HG02678 (cell line): Measurements from ENCODE around the gene MED12L.
"Not testable (repeated sequence)": the region's sequence is repeated elsewhere in the genome, so short reads cannot be mapped to it uniquely, and the experiment has no call there.

ENCODE experiments used
- ATAC-seq: cut with Tn5 transposase; IDR thresholded peaks from one replicate; pipeline ENCODE4 v1.9.1; 2021; ENCODE audit warnings: mild to moderate bottlenecking, moderate library complexity; ENCODE audit not compliant: unreplicated experiment

Gene MED12L, protein sequence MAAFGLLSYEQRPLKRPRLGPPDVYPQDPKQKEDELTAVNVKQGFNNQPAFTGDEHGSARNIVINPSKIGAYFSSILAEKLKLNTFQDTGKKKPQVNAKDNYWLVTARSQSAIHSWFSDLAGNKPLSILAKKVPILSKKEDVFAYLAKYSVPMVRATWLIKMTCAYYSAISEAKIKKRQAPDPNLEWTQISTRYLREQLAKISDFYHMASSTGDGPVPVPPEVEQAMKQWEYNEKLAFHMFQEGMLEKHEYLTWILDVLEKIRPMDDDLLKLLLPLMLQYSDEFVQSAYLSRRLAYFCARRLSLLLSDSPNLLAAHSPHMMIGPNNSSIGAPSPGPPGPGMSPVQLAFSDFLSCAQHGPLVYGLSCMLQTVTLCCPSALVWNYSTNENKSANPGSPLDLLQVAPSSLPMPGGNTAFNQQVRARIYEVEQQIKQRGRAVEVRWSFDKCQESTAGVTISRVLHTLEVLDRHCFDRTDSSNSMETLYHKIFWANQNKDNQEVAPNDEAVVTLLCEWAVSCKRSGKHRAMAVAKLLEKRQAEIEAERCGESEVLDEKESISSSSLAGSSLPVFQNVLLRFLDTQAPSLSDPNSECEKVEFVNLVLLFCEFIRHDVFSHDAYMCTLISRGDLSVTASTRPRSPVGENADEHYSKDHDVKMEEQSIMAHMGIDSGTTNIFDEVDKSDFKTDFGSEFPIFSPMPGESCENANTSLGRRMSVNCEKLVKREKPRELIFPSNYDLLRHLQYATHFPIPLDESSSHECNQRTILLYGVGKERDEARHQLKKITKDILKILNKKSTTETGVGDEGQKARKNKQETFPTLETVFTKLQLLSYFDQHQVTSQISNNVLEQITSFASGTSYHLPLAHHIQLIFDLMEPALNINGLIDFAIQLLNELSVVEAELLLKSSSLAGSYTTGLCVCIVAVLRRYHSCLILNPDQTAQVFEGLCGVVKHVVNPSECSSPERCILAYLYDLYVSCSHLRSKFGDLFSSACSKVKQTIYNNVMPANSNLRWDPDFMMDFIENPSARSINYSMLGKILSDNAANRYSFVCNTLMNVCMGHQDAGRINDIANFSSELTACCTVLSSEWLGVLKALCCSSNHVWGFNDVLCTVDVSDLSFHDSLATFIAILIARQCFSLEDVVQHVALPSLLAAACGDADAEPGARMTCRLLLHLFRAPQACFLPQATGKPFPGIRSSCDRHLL (N-terminal part only)

DNA sequence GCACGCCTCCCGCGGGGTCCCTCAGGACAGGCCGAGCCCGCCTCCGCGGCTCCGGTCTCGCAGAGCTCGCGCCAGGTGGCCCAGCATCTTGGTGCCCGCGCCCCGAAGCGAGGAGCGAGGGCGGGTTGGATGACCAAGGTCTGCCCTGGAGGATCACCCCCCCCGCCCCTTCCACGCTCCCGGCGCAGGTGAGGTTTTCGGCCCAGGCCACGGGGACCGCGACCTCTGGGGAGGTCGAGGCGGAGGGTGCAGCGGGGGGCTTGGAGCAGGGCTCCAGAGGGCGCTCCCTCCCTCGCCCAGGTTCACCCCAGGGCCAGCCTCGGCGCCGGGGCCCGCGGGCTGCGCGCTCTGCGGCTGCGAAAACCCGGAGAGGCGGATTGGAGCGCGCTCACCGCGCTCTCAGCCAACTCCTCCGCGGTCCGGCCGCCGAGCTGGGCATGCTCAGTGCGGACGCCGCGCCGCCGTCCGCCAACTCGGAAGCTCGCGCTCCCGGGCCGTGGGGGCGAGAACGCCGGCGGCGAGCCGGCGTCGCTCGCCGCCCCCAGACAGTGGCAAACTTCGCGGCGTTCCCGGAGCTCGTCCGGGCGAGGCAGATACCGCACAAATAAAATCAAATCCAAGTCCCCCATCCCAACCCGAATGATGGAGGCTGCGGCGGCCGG lies at the start of gene MED12L:
Gene MED12L (plus strand): TSS at position 438 of the 662 bp plus-strand sequence. CDS start 1,263 bp downstream, outside the sequence.
- ATAC-seq = peak; percentile 66

DNA sequence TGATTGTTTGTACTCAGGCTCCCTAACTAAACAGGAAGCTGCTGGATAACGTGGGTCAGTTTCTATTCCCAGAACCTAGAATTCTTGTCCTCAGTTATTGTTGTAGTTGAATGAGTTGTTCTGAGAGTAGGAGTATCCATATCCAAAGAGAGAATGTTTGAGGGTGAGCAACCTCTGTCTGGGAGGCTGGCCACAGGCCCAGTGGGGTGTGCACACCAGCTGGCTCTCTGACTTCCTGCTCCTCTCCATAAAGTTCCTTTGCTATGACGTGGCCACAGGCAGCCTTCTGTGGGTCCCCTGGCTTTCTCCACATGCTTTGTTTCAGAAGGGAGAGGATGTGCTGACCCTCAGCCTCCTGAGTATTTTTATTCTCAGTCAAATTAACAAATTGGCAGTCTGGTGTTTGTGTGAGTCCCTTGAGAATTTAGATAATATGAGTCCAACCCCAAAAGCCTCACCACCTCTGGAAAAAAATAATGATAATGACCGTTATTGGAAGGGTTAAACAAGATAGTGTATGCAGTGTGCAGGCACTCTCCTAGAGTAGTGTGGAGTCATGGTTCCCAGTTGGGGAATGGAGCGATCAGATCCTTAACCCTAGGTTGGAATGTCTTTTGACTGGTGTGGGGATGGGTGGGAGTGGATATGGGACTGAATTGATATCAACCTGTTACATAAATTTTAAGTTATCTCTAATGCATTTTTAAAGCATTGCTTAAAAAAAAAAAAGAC lies 47.6 kb upstream of the MED12L start:
- ATAC-seq = no peak

DNA sequence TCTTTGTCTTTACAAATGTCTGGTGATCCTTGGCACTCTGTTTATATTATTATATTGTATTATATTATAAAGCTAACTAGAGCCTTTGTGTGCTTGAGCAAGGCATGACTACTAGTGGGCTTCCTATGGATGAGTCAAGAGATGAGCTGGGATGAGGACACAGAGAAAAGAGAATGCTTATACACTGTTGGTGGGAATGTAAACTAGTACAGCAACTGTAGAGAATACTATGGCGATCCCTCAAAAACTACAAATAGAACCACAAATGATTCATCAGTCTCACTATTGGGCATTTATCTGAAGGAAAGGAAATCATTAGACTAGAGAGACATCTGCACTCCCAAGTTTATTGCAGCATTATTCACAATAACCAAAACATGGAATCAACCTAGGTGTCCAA lies 40.8 kb upstream of the MED12L start:
- no peak for ATAC-seq

DNA sequence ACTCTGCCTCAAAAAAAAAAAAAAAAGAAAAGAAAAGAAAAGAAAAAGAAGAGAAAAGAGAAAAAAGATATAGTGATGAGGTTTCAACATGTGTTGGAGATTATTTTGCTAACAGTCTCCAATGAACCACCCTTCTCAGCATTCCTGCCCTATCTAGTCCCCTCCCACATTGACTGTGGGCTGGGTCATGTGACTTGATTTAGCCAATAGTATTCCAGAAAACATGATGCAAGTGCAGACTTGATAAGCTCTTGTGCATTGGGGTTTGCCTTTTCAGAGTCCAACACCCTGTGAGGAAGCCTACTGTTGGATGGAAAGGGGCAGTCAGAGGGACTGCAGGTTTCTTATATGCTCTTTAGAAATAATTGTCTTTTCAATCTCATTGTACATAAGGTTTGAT lies 37.8 kb upstream of the MED12L start:
- ATAC-seq = no peak

DNA sequence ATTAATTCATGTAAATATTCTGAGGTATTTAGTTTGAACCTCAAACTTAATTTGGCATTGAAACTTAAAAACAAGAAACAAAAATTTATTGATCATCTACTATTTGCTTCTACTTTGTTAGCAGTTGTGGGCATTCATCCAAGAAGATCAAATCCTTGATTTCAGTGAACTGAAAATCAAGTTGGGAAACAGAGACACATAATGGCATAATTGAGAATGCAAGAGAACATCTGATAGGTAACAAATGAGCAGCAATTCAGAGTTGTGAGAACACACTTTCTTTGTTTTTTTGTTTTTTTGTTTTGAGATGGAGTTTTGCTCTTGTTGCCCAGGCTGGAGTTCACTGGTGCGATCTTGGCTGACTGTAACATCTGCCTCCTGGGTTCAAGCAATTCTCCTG lies 33.9 kb upstream of the MED12L start:
- no peak for ATAC-seq

- ATAC-seq = no peak
These were observed 33.1 kb upstream of the MED12L start for GRCh38 chr3:151052346-151052745.

GRCh38 chr3:151052756-151053155 lies 32.7 kb upstream of the MED12L start:
- no peak for ATAC-seq

- ATAC-seq = no peak
These were observed 26.7 kb upstream of the MED12L start for GRCh38 chr3:151058740-151059139.

DNA sequence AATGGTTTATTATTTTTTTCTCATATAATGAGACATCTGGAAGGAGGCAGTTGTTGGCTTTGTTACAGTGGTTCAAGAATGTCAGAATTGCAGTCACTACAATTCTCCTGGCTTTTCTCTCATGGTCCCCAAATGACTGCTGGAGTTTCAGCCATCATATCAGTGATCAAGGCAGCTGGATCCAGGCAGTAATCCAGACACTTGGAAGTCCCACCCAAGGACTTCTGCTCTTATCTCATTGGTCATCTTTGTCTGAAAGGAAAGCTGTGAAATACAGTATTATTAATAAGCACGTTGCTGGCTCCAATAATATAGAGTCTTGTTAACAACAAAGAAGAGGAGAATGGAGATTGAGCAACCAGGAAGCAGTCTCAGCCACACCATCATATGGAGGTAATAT lies 22.9 kb upstream of the MED12L start:
- no peak for ATAC-seq

DNA sequence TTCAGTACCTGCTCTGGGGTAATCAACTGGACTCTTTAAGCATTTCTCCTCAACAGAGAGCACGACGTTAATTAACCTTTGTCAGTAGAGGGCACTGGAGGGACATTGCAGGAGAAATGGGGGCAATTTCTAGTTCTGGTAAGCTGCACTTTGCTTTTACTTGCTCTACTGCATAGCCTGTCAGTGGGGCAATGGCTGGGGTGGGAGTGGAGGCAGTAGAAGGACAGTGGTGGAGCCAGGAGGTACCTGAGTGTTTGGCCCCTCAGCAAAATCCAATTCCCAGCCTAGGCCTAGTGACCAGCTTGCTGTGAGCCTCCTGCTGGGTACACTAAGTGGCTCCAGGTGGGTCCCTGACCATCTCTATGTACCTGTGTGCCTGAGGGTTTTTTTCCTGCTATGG lies 18.3 kb upstream of the MED12L start:
- ATAC-seq = no peak

DNA sequence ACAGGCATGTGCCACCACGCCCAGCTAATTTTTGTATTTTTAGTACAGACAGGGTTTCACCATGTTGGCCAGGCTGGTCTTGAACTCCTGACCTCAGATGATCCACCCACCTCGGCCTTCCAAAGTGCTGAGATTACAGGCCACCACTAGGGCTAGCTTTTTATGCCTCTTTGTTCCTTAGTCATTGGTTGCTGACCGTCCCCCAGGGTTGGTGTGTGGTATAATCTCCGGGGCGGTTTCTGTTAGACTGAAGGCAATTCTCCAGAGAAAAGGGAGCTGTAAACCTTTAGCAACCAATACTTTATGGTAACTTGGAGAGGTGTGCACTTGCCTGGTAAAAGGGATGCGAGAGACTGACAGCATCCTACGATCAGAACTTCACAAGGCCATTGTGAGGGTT lies 12.6 kb upstream of the MED12L start:
- ATAC-seq = not testable (repeated sequence)

- no peak for ATAC-seq
These were observed 11.2 kb upstream of the MED12L start for GRCh38 chr3:151074256-151074655.

GRCh38 chr3:151075869-151076562 lies 9.4 kb upstream of the MED12L start:
- no peak for ATAC-seq

DNA sequence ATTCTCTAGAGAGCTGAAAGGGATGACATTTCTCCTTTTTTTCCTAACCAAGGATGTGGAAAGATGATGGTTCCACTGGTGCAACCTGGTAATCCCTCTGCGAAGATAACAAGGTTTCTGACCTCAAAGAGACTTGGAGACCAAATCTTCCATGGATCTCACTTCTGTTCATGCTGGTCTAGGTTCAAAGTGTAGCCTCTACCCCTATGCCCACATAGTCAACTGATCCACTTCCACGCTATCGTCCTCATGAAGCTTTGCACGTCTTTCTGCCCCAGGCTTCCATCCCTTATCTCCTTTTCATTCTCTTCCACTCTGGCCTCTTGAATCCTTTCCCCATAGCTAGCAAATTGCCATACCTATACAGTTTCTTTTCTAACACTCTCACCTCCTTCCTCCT lies 8.8 kb upstream of the MED12L start:
- ATAC-seq = no peak

GRCh38 chr3:151081082-151081481 lies 4.4 kb upstream of the MED12L start:
- not testable (repeated sequence) for ATAC-seq

GRCh38 chr3:151082880-151083838 lies 2.3 kb upstream of the MED12L start:
- no peak for ATAC-seq

DNA sequence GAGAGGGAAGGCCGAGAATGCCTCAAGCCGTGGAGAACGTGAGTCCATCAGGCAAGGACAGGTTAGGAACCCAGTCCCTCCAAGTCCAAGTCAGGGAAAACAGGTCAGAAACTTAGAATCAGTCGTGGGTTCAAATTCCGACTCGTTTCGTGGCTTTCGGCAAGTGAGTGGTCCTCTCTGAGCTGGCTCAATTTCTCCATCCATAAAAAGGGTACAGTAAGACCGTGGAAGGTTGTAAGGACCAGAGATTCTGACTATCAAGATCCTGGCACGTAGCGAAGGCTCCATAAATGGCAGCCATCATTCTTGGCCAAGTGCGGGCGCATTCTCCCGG lies 604 bp upstream of the MED12L start:
- ATAC-seq = no peak

GRCh38 chr3:151085889-151086483 lies 522 bp downstream of the MED12L start:
- peak; percentile 16 for ATAC-seq
